ENCODE measurements around the gene IREB2. TPM values are rescaled to one million over a fixed set of nuclear protein-coding genes. Genes with fewer than 3 reads are reported as not detected.
A peak's percentile ranks its signal among the peaks of the same experiment; 100 is the strongest.

Gene IREB2
- total RNA-seq, 2 donors from 2014 or later = 81.4 to 92.6 TPM

DNA sequence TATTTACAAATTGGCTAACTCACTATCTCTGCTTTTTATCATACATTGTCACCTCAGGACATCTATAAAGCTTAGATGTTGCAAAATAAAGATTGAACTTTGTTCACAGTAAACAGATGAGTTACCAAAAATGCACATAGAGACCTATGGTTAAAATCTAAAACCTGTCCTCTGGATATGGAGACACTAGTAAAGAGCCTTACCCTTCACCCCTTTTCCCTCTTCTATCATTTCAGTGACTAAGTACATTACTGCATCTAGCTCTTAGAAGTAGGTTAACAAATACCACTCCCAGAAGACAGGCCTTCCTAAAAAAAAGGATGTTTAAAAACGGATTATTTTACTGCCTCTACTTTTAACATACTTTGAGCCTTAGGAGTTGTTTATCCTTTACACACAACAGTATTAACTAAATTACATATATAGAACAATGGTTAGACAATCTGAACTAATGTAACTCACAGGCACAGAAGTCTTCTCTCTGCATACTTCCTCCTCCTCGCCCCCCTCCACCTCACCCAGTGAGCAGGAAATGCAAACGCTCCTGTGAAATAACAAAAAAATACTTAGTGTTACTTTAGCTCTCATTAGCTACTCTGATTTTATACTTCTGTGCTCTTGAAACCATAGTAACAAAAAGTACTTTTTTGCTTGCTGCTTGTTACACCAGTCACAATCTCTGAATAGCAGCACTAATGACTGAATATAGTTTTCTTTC, 23.3 kb downstream of the IREB2 start:
- Mint-ChIP-seq H3K4me3 (no peak overlapping the region), H3K27ac (peak overlapping the region; percentile 56), H3K9me3 (no peaks in the 10 kb centered on the region), H3K4me1 (peaks cover 15% of the 10 kb centered on the region), H3K36me3 (ENCODE audit: low read depth) (peaks cover 37% of the 10 kb centered on the region), H3K27me3 (ENCODE audit: insufficient read depth) (no peaks in the 10 kb centered on the region)
- Histone ChIP-seq H3K4me3 (ENCODE audit: low read length) (no peak overlapping the region), H3K36me3 (ENCODE audit: control insufficient read depth, insufficient read depth, low read length) (peaks cover 68% of the 10 kb centered on the region), H3K27me3 (ENCODE audit: control insufficient read depth, insufficient read depth, low read length, poor library complexity, severe bottlenecking) (no peaks in the 10 kb centered on the region), H3K9ac (ENCODE audit: extremely low read depth, low read length, poor library complexity, severe bottlenecking) (no peak overlapping the region), H3K27ac (ENCODE audit: low read depth, low read length) (no peak overlapping the region), H3K9me3 (ENCODE audit: control insufficient read depth, low read length) (no peaks in the 10 kb centered on the region), H3K4me1 (ENCODE audit: control insufficient read depth, insufficient read depth, low read length) (no peaks in the 10 kb centered on the region)
- TF ChIP-seq, protein P1, sequence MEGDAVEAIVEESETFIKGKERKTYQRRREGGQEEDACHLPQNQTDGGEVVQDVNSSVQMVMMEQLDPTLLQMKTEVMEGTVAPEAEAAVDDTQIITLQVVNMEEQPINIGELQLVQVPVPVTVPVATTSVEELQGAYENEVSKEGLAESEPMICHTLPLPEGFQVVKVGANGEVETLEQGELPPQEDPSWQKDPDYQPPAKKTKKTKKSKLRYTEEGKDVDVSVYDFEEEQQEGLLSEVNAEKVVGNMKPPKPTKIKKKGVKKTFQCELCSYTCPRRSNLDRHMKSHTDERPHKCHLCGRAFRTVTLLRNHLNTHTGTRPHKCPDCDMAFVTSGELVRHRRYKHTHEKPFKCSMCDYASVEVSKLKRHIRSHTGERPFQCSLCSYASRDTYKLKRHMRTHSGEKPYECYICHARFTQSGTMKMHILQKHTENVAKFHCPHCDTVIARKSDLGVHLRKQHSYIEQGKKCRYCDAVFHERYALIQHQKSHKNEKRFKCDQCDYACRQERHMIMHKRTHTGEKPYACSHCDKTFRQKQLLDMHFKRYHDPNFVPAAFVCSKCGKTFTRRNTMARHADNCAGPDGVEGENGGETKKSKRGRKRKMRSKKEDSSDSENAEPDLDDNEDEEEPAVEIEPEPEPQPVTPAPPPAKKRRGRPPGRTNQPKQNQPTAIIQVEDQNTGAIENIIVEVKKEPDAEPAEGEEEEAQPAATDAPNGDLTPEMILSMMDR (conservative IDR thresholded peaks at IDR 0.05) = no peak
- peak; percentile 63 for DNase-seq
- WGBS, 2 experiments (ENCODE audit: insufficient coverage in 1 of 2, insufficient read length in 1 of 2) = 53 to 64% methylated on average over 2 to 3 of the region's 3 CpGs

DNA sequence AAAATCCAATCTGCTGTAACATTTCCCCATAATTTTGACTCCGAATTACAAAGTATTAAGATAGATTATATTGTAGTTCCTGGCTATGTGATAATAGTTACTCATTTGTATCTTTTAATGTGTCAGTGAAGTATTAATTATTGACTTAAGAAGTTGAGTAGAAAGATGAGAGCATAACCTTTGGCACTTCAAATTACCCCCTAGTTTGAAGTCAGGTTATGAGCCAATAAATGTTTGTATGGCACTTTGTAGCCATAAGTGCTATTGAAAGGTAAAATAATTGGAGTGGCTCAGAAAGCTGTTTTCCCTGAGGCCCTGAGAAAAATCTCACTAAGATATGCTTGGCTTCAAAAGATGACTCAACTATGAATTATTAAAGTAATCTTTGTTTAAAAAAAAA, 31.0 kb downstream of the IREB2 start:
- H3K36me3 Mint-ChIP-seq (ENCODE audit: low read depth) = peaks cover 59% of the 10 kb centered on the region

DNA sequence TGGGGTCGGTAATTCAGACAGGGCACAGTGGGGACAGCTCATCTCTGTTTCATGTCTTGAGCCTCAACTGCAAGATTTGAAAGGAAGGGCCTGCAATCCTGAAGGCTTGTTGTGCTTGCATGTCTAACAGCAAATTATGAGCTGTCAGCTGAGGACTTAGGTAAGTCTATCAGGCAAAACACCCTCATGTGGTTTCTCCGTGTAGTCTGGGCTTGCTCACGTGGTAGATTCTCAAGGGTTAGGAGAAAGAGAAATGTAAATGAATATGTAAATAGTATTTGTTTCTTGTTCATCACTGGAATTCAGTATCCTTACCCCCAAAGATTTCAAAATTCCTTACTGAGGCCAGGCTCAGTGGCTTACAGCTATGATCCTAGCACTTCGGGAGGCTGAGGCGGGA, 39.3 kb downstream of the IREB2 start:
- TF ChIP-seq, protein P1 (conservative IDR thresholded peaks at IDR 0.05) = no peak
- H3K27ac ChIP-seq (ENCODE audit: low read depth, low read length) = no peak overlapping the region
- Mint-ChIP-seq H3K4me1 (no peaks in the 10 kb centered on the region), H3K27me3 (ENCODE audit: insufficient read depth) (no peaks in the 10 kb centered on the region), H3K27ac (no peak overlapping the region), H3K4me3 (no peak overlapping the region), H3K36me3 (ENCODE audit: low read depth) (peaks cover 70% of the 10 kb centered on the region), H3K9me3 (no peaks in the 10 kb centered on the region)
- DNase-seq = no peak
- no peak overlapping the region for H3K9ac ChIP-seq (ENCODE audit: extremely low read depth, low read length, poor library complexity, severe bottlenecking)
- no peaks in the 10 kb centered on the region for H3K9me3 ChIP-seq (ENCODE audit: control insufficient read depth, low read length)
- peaks cover 77% of the 10 kb centered on the region for H3K36me3 ChIP-seq (ENCODE audit: control insufficient read depth, insufficient read depth, low read length)
- H3K4me3 ChIP-seq (ENCODE audit: low read length) = no peak overlapping the region
- H3K27me3 ChIP-seq (ENCODE audit: control insufficient read depth, insufficient read depth, low read length, poor library complexity, severe bottlenecking) = no peaks in the 10 kb centered on the region
- H3K4me1 ChIP-seq (ENCODE audit: control insufficient read depth, insufficient read depth, low read length) = no peaks in the 10 kb centered on the region
- 63 to 78% methylated on average over 3 to 5 of the region's 5 CpGs for WGBS, 2 experiments (ENCODE audit: insufficient coverage in 1 of 2, insufficient read length in 1 of 2)

More for the DNA sequence above, 31.0 kb downstream of the IREB2 start:
- H3K4me3 ChIP-seq (ENCODE audit: low read length) = no peak overlapping the region
- H3K27ac ChIP-seq (ENCODE audit: low read depth, low read length) = no peak overlapping the region
- H3K9me3 ChIP-seq (ENCODE audit: control insufficient read depth, low read length) = no peaks in the 10 kb centered on the region
- Mint-ChIP-seq H3K27me3 (ENCODE audit: insufficient read depth) (no peaks in the 10 kb centered on the region), H3K9me3 (no peaks in the 10 kb centered on the region), H3K27ac (no peak overlapping the region), H3K4me3 (no peak overlapping the region), H3K4me1 (no peaks in the 10 kb centered on the region)
- TF ChIP-seq, protein P1 (conservative IDR thresholded peaks at IDR 0.05) = no peak
- no peaks in the 10 kb centered on the region for H3K4me1 ChIP-seq (ENCODE audit: control insufficient read depth, insufficient read depth, low read length)
- peaks cover 91% of the 10 kb centered on the region for H3K36me3 ChIP-seq (ENCODE audit: control insufficient read depth, insufficient read depth, low read length)
- H3K27me3 ChIP-seq (ENCODE audit: control insufficient read depth, insufficient read depth, low read length, poor library complexity, severe bottlenecking) = no peaks in the 10 kb centered on the region
- no peak for DNase-seq
- H3K9ac ChIP-seq (ENCODE audit: extremely low read depth, low read length, poor library complexity, severe bottlenecking) = no peak overlapping the region
- WGBS, 2 experiments (ENCODE audit: insufficient coverage in 1 of 2, insufficient read length in 1 of 2) = 80% methylated on average over 1 of the region's 1 CpG; no CpG with 5 or more reads in 1 of the 2 experiments

All from endodermal cell (in vitro differentiated cells).